Activated naive CD4-positive, alpha-beta T cell treated with anti-CD3 and anti-CD28 coated beads for 36 hours (primary cell): ENCODE data around the gene ADGRL3. TPM values are rescaled to one million over a fixed set of nuclear protein-coding genes. Genes with fewer than 3 reads are reported as not detected.
"Not testable (repeated sequence)": the region's sequence is repeated elsewhere in the genome, so short reads cannot be mapped to it uniquely, and the experiment has no call there.

Experiments
- CTCF ChIA-PET: fragments of 350-600 bp; sonication (Branson Sonifier 250); formaldehyde crosslinking; loops from one replicate; lab custom pipeline; 2021; ENCODE audit warnings: antibody characterized with exemption; lab: Charles Lee
- DNase-seq: peaks from one replicate; pipeline ENCODE4 v3.0.0-alpha.2; 2020
- H3K27ac Mint-ChIP-seq: one replicate; pipeline ENCODE4 v1.8.0; 2021; ENCODE audit warnings: mild to moderate bottlenecking, mixed read lengths
- H3K27me3 Mint-ChIP-seq: one replicate; pipeline ENCODE4 v1.8.0; 2021; ENCODE audit warnings: low read depth, mixed read lengths
- H3K36me3 Mint-ChIP-seq: one replicate; pipeline ENCODE4 v1.8.0; 2021; ENCODE audit warnings: low read depth, mixed read lengths
- H3K4me1 Mint-ChIP-seq: one replicate; pipeline ENCODE4 v1.8.0; 2021; ENCODE audit warnings: low read depth, mixed read lengths
- H3K4me3 Mint-ChIP-seq: one replicate; pipeline ENCODE4 v1.8.0; 2021; ENCODE audit warnings: mild to moderate bottlenecking, moderate library complexity, mixed read lengths
- H3K9me3 Mint-ChIP-seq: one replicate; pipeline ENCODE4 v1.8.0; 2021; ENCODE audit warnings: mixed read lengths
- intact Hi-C: fragments of 100-400 bp; cut with micrococcal nuclease; formaldehyde crosslinking; loops from one replicate; pipeline ENCODE4 v1.15.1; 2023
- total RNA-seq, 2 experiments: library from RNA; stranded (reverse); gene quantifications; one replicate each; pipeline ENCODE4 v1.2.3, GENCODE V29; 2021

Gene ADGRL3
- total RNA-seq, 2 experiments from 2014 or later: not detected

- CTCF ChIA-PET: no interaction called here
- H3K4me3 Mint-ChIP-seq: no peak overlapping the region
- H3K36me3 Mint-ChIP-seq: no peaks in the 10 kb centered on the region
- H3K27me3 Mint-ChIP-seq: no peaks in the 10 kb centered on the region
- no peaks in the 10 kb centered on the region for H3K4me1 Mint-ChIP-seq
- intact Hi-C loops: no loop called here
- H3K27ac Mint-ChIP-seq: no peak overlapping the region
- DNase-seq: no peak
- peaks cover 17% of the 10 kb centered on the region for H3K9me3 Mint-ChIP-seq
Measured at GRCh38 chr4:61752617-61753016, 552.5 kb downstream of the ADGRL3 start.

GRCh38 chr4:61753739-61754138 lies 553.6 kb downstream of the ADGRL3 start:
- H3K9me3 Mint-ChIP-seq: peaks cover 17% of the 10 kb centered on the region
- DNase-seq: no peak
- no peaks in the 10 kb centered on the region for H3K4me1 Mint-ChIP-seq
- intact Hi-C loops: no loop called here
- no peaks in the 10 kb centered on the region for H3K27me3 Mint-ChIP-seq
- no peak overlapping the region for H3K27ac Mint-ChIP-seq
- H3K36me3 Mint-ChIP-seq: no peaks in the 10 kb centered on the region
- H3K4me3 Mint-ChIP-seq: no peak overlapping the region
- CTCF ChIA-PET: no interaction called here

GRCh38 chr4:61756937-61757336 lies 556.8 kb downstream of the ADGRL3 start:
- H3K27me3 Mint-ChIP-seq, CTCF ChIA-PET, H3K4me3 Mint-ChIP-seq, H3K9me3 Mint-ChIP-seq, H3K27ac Mint-ChIP-seq, DNase-seq, H3K36me3 Mint-ChIP-seq, intact Hi-C loops, H3K4me1 Mint-ChIP-seq: not testable (repeated sequence)

- H3K4me3 Mint-ChIP-seq, H3K4me1 Mint-ChIP-seq, CTCF ChIA-PET, H3K36me3 Mint-ChIP-seq, H3K9me3 Mint-ChIP-seq, H3K27me3 Mint-ChIP-seq, DNase-seq, H3K27ac Mint-ChIP-seq, intact Hi-C loops: not testable (repeated sequence)
Measured at GRCh38 chr4:61757983-61758382, 557.9 kb downstream of the ADGRL3 start.

GRCh38 chr4:61758596-61758995 lies 558.5 kb downstream of the ADGRL3 start:
- intact Hi-C loops, H3K4me3 Mint-ChIP-seq, H3K9me3 Mint-ChIP-seq, H3K4me1 Mint-ChIP-seq, H3K36me3 Mint-ChIP-seq, H3K27me3 Mint-ChIP-seq, H3K27ac Mint-ChIP-seq, DNase-seq, CTCF ChIA-PET: not testable (repeated sequence)

- H3K36me3 Mint-ChIP-seq, intact Hi-C loops: not testable (repeated sequence)
Measured at GRCh38 chr4:61759245-61759644, 559.1 kb downstream of the ADGRL3 start.

GRCh38 chr4:61759885-61760284 lies 559.8 kb downstream of the ADGRL3 start:
- CTCF ChIA-PET, H3K9me3 Mint-ChIP-seq, H3K4me3 Mint-ChIP-seq, intact Hi-C loops, H3K36me3 Mint-ChIP-seq, H3K27ac Mint-ChIP-seq, H3K4me1 Mint-ChIP-seq, DNase-seq, H3K27me3 Mint-ChIP-seq: not testable (repeated sequence)

More at GRCh38 chr4:61759245-61759644, 559.1 kb downstream of the ADGRL3 start:
- H3K27ac Mint-ChIP-seq, CTCF ChIA-PET, DNase-seq, H3K9me3 Mint-ChIP-seq, H3K4me3 Mint-ChIP-seq, H3K4me1 Mint-ChIP-seq, H3K27me3 Mint-ChIP-seq: not testable (repeated sequence)

GRCh38 chr4:61760820-61761219 lies 560.7 kb downstream of the ADGRL3 start:
- no peaks in the 10 kb centered on the region for H3K4me1 Mint-ChIP-seq
- DNase-seq: no peak
- peaks cover 5% of the 10 kb centered on the region for H3K9me3 Mint-ChIP-seq
- CTCF ChIA-PET: interaction anchor here (0.6 kb wide), 1 partner anchor 127 kb away, joined by 3 read pairs; no protein-coding TSS in a partner anchor
- H3K4me3 Mint-ChIP-seq: no peak overlapping the region
- no peaks in the 10 kb centered on the region for H3K36me3 Mint-ChIP-seq
- H3K27me3 Mint-ChIP-seq: no peaks in the 10 kb centered on the region
- intact Hi-C loops: no loop called here
- no peak overlapping the region for H3K27ac Mint-ChIP-seq

GRCh38 chr4:61762722-61763627 lies 562.8 kb downstream of the ADGRL3 start:
- no peaks in the 10 kb centered on the region for H3K9me3 Mint-ChIP-seq
- no peak for DNase-seq
- intact Hi-C loops: no loop called here
- CTCF ChIA-PET: no interaction called here
- no peak overlapping the region for H3K27ac Mint-ChIP-seq
- H3K4me1 Mint-ChIP-seq: no peaks in the 10 kb centered on the region
- H3K36me3 Mint-ChIP-seq: no peaks in the 10 kb centered on the region
- H3K27me3 Mint-ChIP-seq: no peaks in the 10 kb centered on the region
- H3K4me3 Mint-ChIP-seq: no peak overlapping the region

- Mint-ChIP-seq H3K27ac (no peak overlapping the region), H3K27me3 (no peaks in the 10 kb centered on the region), H3K4me3 (no peak overlapping the region), H3K36me3 (no peaks in the 10 kb centered on the region), H3K9me3 (no peaks in the 10 kb centered on the region), H3K4me1 (no peaks in the 10 kb centered on the region)
- CTCF ChIA-PET: no interaction called here
- no peak for DNase-seq
- intact Hi-C loops: no loop called here
Measured at GRCh38 chr4:61763682-61764081, 563.6 kb downstream of the ADGRL3 start.

GRCh38 chr4:61764090-61764489 lies 564.0 kb downstream of the ADGRL3 start:
- H3K27me3 Mint-ChIP-seq, intact Hi-C loops, H3K9me3 Mint-ChIP-seq, H3K4me3 Mint-ChIP-seq, H3K27ac Mint-ChIP-seq, DNase-seq, H3K36me3 Mint-ChIP-seq, H3K4me1 Mint-ChIP-seq, CTCF ChIA-PET: not testable (repeated sequence)

GRCh38 chr4:61769444-61770167 lies 569.5 kb downstream of the ADGRL3 start:
- CTCF ChIA-PET, H3K36me3 Mint-ChIP-seq, H3K4me1 Mint-ChIP-seq, H3K27me3 Mint-ChIP-seq, DNase-seq, H3K4me3 Mint-ChIP-seq, H3K9me3 Mint-ChIP-seq, intact Hi-C loops, H3K27ac Mint-ChIP-seq: not testable (repeated sequence)
